NCI-H1694 treated with DMSO at 0.1 percent for 48 hours (cell line): ENCODE measurements around the gene ZFX.
"Not testable (repeated sequence)": the region's sequence is repeated elsewhere in the genome, so short reads cannot be mapped to it uniquely, and the experiment has no call there.

Source experiments
- DNase-seq: peaks from one replicate; lab custom pipeline; 2025; lab: John Stamatoyannopoulos, UW

The ZFX gene

GRCh38 chrX:24153178-24153795, 3.8 kb downstream of the ZFX start:
- DNase-seq: no peak

- DNase-seq: no peak
Measured at GRCh38 chrX:24153796-24154189, 4.3 kb downstream of the ZFX start.

GRCh38 chrX:24154490-24155034, 5.0 kb downstream of the ZFX start:
- no peak for DNase-seq

- DNase-seq: not testable (repeated sequence)
Measured at GRCh38 chrX:24155747-24156146, 6.2 kb downstream of the ZFX start.

GRCh38 chrX:24156177-24156576, 6.6 kb downstream of the ZFX start:
- DNase-seq: no peak

- DNase-seq: no peak
Measured at GRCh38 chrX:24158881-24159280, 9.4 kb downstream of the ZFX start.

- no peak for DNase-seq
Measured at GRCh38 chrX:24166078-24166477, 16.5 kb downstream of the ZFX start.

- DNase-seq: no peak
Measured at GRCh38 chrX:24167719-24168472, 18.4 kb downstream of the ZFX start.

GRCh38 chrX:24168807-24169206, 19.3 kb downstream of the ZFX start:
- no peak for DNase-seq

- no peak for DNase-seq
Measured at GRCh38 chrX:24169211-24169610, 19.7 kb downstream of the ZFX start.

GRCh38 chrX:24173115-24173847, 23.8 kb downstream of the ZFX start:
- DNase-seq: no peak

- no peak for DNase-seq
Measured at GRCh38 chrX:24175276-24175675, 25.7 kb downstream of the ZFX start.

- no peak for DNase-seq
Measured at GRCh38 chrX:24178441-24178840, 28.9 kb downstream of the ZFX start.

GRCh38 chrX:24184018-24184417, 34.5 kb downstream of the ZFX start:
- DNase-seq: no peak

- DNase-seq: no peak
Measured at GRCh38 chrX:24186483-24186882, 37.0 kb downstream of the ZFX start.

GRCh38 chrX:24186986-24187385, 37.5 kb downstream of the ZFX start:
- no peak for DNase-seq

- no peak for DNase-seq
Measured at GRCh38 chrX:24189490-24189889, 40.0 kb downstream of the ZFX start.

GRCh38 chrX:24190500-24191156, 41.1 kb downstream of the ZFX start:
- no peak for DNase-seq

- no peak for DNase-seq
Measured at GRCh38 chrX:24196509-24196908, 47.0 kb downstream of the ZFX start.

- DNase-seq: no peak
Measured at GRCh38 chrX:24198101-24198500, 48.6 kb downstream of the ZFX start.

- no peak for DNase-seq
Measured at GRCh38 chrX:24200133-24200532, 50.6 kb downstream of the ZFX start.

GRCh38 chrX:24201216-24201615, 51.7 kb downstream of the ZFX start:
- no peak for DNase-seq
